ENCODE data around the gene CALHM1. TPM values are rescaled to one million over a fixed set of nuclear protein-coding genes. Genes with fewer than 3 reads are reported as not detected.
"Not testable (repeated sequence)": the region's sequence is repeated elsewhere in the genome, so short reads cannot be mapped to it uniquely, and the experiment has no call there.

CALHM1 gene
- total RNA-seq, 2 donors from 2014 or later = not detected

DNA sequence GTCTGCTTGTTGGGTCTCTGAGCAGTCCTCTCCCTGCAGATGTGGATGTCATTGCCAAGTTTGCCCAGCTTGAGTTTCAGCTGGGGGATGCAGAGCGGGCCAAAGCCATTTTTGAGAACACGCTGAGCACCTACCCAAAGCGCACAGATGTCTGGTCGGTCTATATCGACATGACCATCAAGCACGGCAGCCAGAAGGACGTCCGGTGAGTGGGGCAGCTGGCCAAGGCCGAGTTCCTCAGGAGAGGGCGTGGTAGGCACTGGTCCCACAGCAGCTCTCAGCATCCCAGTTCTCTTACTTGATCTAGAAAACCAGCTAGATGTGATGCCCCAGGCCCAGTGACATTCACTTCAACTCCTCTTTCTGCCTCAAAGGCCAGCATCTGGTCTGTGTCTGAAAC is 14.2 kb downstream of the CALHM1 start:
- no peak for DNase-seq
- intact Hi-C loops (cut with DNase I, micrococcal nuclease) = no loop called here
- ATAC-seq = no peak

DNA sequence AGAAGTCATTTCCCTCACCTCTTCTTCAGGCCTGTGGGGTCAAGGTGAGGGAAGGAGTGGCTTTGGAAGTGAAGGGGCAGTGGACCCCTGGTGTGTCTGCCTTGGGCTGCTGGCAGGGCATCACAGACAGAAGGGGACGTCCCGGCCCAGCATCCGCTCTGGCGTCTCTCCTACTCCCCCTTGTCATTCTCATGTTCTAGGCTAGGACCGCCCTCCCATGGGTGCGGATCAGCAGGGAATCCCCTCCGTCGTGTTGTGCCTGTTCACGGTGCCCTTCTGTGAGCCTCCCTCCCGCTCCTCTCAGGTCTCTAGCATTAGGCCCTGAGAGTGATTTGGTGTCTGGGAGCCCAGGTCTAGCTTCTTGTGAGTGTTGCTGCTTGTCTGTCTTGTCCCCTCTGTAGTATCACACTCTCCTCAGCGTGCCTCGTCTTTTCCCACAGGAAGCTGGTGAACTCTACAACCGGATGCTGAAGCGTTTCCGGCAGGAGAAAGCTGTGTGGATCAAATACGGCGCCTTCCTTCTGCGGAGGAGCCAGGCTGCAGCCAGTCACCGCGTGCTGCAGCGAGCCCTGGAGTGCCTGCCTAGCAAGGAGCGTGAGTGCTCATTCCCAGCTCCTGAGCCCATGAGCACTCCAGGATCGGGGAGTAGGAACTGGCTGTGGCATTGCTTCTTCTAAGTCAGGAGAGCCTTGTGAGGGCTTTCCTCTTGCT is 15.1 kb downstream of the CALHM1 start:
- intact Hi-C loops (cut with DNase I, micrococcal nuclease) = no loop called here
- ATAC-seq (no peak), DNase-seq (no peak)

DNA sequence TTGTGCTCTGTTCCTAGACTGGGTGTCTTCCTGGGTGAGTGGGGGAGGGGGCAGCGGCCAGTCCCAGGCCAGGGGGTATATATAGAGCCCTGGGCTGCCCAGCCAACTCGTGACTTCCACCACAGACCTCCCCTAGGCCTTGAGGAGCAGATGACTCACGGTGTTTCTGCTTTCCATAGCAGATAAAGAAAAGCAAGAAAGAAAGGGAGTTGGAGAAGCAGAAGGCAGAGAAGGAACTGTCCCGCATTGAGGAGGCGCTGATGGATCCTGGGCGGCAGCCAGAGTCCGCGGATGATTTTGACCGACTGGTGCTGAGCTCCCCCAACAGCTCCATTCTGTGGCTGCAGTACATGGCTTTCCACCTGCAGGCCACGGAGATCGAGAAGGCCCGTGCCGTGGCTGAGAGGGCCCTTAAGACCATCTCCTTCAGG is 16.7 kb downstream of the CALHM1 start:
- no peak for ATAC-seq
- no peak for DNase-seq
- intact Hi-C loops (cut with DNase I, micrococcal nuclease) = no loop called here

DNA sequence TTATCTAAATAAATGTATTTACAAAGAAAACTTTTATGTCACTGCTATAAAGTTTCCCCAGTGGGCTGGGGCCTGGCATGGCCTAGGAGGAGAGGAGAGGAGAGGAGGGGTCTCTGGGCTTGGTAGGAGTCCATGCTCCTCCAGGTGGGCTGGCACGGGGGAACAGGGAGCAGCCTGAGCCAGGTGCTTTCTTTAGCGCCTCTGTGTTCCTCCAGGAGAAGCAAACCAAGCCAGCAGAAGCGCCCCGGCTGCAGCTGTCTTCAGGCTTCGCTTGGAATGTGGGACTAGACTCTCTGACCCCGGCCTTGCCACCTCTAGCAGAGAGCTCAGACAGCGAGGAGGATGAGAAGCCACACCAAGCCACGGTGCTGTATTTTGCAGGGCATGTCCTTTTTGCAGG is 17.1 kb downstream of the CALHM1 start:
- ATAC-seq (no peak), DNase-seq (no peak)
- intact Hi-C loops (cut with DNase I, micrococcal nuclease) = no loop called here

DNA sequence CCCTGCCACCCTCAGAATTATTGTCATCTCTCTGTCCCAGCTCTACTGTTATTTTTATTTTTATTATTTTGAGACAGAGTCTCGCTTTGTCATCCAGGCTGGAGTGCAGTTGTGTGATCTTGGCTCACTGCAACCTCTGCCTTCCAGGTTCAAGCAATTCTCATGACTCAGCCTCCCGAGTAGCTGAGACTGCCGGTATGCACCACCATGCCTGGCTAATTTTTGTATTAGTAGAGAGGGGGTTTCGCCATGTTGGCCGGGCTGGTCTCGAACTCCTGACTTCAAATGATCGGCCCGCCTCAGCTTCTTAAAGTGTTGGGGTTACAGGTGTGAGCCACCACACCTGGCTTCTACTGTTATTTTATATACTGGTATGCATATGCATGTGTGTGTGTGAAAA is 17.5 kb downstream of the CALHM1 start:
- intact Hi-C loops (cut with DNase I, micrococcal nuclease) = no loop called here
- DNase-seq (no peak), ATAC-seq (no peak)

DNA sequence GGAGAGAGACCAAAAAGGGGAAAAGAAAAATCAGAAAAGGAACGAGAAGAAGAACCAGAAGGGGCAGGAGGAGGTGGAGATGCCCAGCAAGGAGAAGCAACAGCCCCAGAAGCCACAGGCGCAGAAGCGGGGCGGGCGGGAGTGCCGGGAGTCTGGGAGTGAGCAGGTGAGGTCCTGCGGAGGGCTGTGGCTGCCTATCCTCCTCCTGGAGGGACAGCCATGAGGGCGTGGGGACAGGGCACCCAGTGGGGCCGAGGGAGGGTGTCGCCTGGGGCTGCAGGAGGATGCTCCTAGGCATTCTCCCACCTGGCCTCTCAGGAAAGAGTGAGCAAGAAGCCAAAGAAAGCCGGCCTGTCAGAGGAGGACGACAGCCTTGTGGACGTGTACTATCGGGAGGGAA is 18.3 kb downstream of the CALHM1 start:
- ATAC-seq (no peak), DNase-seq (no peak)
- intact Hi-C loops (cut with DNase I, micrococcal nuclease) = no loop called here

DNA sequence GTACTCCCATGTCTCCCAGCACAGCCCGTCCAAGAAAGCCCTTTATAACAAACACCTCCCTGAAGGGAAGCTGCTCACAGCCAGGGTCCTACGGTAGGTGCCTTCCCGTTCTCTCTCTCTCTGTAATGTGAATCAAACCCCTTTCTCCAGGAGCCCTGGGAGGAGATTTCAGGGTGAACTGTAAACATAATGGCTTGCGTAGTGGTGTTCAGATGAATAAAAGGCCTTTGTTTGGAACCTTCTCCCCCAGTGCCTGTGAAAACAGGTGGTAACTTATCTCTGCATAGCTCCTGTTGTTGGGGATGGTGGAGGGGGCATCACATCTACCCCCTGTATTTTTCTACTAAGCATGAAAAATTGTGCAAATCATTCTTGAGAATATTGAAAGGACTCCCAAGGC is 18.9 kb downstream of the CALHM1 start:
- intact Hi-C loops (cut with DNase I, micrococcal nuclease) = no loop called here
- no peak for DNase-seq
- ATAC-seq = no peak

DNA sequence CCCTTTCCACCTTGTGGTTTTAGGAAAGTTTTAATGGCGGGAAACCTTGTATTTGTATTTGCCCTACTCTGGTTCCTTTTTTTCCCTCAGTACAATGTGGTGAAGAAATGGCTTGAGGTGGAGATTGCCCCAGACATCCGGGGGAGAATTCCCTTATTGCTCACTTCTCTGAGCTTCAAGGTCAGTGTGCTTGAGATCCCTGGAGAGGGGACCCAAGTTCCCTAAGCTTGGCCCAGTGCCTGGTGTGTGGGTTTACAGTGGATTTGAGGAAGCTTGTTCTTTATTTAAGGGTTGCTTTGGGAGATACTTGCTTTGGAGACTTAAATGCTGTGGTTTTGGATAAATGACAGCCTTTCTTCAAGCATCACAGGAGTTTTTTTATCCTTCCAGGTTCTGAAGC is 24.8 kb downstream of the CALHM1 start:
- intact Hi-C loops (cut with DNase I, micrococcal nuclease) = no loop called here
- DNase-seq = no peak
- ATAC-seq = no peak

DNA sequence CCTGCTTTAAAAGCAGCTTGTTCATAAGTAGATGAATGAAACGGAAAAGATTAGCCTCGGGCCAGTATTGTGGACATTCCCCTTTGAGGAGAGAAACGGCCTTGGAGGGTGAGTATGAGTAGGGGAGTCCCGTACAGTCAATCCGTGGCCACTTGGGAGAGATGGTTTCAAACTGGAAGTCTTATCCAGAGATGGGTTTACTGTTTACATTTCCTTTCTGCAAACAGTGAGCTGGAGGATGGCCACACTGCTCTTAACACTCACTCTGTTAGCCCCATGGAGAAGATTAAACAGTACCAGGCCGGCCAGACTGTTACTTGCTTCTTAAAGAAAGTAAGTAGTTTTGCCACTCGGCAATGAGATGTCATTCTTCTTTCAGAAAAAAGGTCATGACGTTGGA is 26.8 kb downstream of the CALHM1 start:
- DNase-seq (no peak), ATAC-seq (no peak)
- intact Hi-C loops (cut with DNase I, micrococcal nuclease) = no loop called here

DNA sequence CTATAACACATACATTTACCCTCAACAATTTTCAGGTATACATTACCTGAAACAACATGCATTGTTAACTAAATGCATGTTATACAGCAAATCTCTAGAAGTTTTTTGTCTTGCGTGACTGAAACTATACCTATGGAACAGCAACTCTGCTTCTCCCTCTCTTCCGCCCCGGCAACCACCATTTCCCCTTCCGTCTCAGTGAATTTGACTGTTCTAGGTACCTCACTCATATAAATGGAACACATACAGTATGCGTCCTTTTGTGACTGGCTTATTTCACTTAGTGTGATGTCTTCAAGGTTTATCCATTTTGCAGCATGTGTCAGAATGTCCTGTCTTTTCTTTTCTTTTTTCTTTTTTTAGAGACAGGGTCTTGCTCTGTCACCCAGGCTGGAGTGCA is 29.1 kb downstream of the CALHM1 start:
- DNase-seq (no peak), ATAC-seq (no peak)
- intact Hi-C loops (cut with DNase I, micrococcal nuclease) = no loop called here

DNA sequence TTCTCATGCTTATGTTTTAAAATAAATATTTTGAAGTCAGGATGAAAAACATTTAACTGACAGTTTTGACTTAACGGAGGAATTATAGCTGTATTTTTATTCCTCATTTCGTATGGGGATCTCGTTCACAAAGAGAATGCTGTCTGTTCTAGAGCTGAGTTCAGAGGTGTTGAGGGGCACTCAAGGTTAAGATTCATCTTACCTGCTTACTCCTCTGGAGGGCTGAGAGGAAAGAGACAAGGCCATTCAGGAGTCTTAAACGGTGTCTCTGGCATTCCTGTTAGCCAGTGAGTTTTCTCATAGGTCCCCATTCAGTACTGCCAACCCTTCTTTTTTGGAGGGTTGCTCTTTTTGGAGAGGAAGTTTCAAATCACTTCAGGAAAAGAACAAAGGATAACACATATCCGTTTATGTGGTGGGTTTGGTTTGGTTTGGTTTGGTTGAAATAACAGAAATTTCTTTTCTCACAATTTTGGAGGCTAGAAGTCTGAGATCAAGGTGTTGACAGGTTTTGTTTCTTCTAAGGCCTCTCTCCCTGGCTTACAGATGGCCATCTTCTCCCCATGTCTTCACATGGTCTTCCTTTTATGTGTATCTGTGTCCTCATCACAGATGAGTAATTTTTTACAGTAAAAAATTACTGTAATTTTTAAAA is 29.6 kb downstream of the CALHM1 start:
- intact Hi-C loops (cut with DNase I, micrococcal nuclease) = no loop called here
- ATAC-seq = no peak
- DNase-seq = no peak

DNA sequence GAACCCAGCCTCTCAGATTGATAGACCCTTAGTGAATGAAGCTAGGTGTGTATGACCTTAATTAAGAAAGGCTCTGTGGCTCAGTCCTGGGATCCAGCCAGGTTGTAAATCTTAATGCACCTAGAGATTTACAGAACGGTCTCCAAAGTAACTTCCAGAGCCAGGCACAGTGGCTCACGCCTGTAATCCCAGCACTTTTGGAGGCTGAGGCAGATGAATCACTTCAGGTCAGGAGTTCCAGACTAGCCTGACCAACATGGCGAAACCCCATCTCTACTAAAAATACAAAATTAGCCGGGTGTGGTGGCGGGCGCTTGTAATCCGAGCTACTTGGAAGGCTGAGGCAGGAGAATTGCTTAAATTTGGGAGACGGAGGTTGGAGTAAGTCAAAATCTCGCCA is 30.8 kb downstream of the CALHM1 start:
- DNase-seq = no peak
- ATAC-seq = no peak
- intact Hi-C loops (cut with DNase I, micrococcal nuclease) = no loop called here

DNA sequence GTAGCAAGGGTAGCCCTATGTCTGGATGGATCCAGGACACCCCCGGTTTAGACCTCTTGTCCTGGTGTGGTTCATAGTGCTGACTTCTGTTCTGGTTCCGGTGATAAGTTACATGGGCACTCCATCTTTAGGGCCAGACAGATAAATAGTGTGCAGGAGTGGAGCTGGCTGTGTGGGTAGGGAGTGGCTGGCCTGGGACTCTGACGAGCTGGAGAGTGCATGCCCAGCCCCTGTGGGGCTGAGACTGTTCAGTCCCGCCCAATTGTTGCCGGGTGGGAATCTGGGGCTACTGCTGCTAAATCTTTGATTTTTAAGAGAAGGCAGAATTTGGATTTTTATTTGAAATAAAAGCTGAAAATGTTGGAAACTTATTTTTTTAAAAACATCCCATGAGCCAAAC is 35.0 kb downstream of the CALHM1 start:
- intact Hi-C loops (cut with DNase I, micrococcal nuclease) = no loop called here
- no peak for ATAC-seq
- DNase-seq = no peak

DNA sequence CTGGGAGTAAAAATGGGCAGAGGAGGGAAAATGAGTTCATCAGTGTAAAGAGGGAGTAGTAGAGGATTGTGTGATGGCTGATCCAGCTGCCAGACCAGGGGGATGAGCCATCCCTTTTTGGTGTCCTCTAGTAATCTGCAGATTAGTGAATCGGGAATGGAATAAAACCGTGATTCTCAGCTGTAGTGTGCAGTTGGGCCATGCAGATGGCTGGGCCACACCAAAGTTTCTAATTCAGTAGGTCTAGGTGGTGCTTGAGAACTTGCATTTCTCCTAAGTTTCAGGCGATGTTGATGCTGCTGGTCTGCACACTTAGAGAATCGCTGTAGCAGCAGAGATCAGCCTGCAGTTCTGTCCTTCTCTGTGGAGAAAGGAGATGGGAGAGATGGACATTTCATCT is 39.6 kb downstream of the CALHM1 start:
- intact Hi-C loops (cut with DNase I, micrococcal nuclease) = loop anchor here (5.0 kb wide), 2 partner anchors 63 to 68 kb away; no protein-coding TSS in a partner anchor
- no peak for ATAC-seq
- DNase-seq = no peak

DNA sequence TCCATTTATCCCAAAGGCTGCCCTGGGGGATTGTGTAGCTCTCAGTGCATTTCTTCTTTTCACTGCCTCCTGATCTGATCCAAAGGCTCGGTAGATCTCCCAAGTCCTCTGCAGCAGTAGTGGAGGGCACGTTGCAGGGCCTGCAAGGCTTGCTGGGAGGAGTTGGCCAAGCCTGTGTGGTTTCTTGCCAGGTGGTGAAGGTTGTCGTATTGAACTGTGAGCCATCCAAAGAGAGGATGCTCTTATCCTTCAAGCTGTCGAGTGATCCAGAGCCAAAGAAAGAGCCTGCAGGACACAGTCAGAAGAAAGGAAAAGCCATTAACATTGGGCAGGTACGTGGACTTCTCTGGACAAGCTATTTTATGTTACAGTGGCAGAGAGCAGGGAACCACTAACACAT is 41.1 kb downstream of the CALHM1 start:
- intact Hi-C loops (cut with DNase I, micrococcal nuclease) = loop anchor here (5.0 kb wide), 2 partner anchors 65 to 70 kb away; no protein-coding TSS in a partner anchor
- ATAC-seq (no peak), DNase-seq (no peak)

DNA sequence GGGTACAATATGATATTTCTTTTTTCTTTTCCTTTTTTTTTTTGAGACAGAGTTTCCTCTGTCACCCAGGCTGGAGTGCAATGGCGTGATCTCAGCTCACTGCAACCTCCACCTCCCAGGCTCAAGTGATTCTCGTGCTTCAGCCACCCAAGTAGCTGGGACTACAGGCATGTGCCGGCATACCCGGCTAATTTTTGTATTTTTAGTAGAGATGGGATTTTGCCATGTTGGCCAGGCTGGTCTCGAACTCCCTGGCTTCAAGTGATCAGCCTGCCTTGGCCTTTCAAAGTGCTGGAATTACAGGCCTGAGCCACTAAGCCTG is 41.6 kb downstream of the CALHM1 start:
- DNase-seq, ATAC-seq: not testable (repeated sequence)
- intact Hi-C loops (cut with DNase I, micrococcal nuclease) = loop anchor here (5.0 kb wide), 2 partner anchors 65 to 70 kb away; no protein-coding TSS in a partner anchor

DNA sequence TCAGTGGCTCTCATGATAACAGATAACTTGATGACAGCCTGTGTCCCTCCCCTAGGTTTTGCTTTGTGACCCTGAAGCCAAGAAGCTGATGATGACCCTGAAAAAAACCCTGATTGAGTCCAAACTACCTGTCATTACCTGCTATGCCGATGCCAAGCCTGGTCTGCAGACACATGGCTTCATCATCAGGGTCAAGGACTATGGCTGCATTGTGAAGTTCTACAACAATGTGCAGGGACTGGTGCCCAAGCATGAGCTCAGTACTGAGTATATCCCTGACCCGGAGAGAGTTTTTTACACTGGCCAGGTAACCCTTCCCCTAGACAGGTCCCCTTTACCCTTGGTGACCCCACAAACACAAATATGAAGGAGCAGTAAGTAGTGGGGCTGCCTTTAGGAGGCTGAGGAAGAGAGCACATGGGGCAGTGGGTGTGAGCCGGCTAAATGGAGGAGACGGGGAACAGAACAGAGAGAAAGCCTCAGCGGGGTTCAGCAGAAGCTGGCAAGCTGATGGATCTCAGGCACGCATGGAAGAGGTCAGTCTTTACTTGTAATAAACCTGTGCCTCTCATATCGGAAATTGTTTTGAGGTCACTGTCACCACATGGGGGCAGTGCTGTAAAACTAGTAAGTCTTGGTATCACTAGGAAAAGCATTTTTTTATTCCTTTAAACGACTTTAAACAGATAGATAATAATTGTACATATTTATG is 42.1 kb downstream of the CALHM1 start:
- peak; percentile 40 to 81 for DNase-seq
- intact Hi-C loops (cut with DNase I, micrococcal nuclease) = loop anchor here (5.0 kb wide), 2 partner anchors 66 to 71 kb away; no protein-coding TSS in a partner anchor
- ATAC-seq = peak; percentile 68

DNA sequence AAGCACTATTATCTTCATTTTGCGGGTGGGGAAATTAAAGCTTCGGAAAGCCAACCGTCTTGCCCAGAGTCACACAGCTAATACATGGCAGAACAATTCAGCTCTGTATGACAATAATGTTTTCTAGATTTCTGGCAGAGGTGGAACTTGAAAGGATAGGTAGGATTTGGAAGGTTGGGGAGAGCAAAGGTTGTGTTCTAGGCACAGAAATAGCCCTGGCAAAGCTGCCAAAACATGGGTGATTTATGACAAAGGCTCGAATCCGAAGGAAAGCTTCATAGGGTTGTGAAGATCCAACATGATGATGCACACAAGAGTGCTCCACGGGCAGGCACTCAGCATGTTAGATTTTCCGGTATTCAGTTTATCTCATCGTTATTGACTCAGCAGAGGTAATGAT is 43.1 kb downstream of the CALHM1 start:
- no peak for DNase-seq
- intact Hi-C loops (cut with DNase I, micrococcal nuclease) = loop anchor here (5.0 kb wide), 2 partner anchors 67 to 72 kb away; no protein-coding TSS in a partner anchor
- no peak for ATAC-seq

DNA sequence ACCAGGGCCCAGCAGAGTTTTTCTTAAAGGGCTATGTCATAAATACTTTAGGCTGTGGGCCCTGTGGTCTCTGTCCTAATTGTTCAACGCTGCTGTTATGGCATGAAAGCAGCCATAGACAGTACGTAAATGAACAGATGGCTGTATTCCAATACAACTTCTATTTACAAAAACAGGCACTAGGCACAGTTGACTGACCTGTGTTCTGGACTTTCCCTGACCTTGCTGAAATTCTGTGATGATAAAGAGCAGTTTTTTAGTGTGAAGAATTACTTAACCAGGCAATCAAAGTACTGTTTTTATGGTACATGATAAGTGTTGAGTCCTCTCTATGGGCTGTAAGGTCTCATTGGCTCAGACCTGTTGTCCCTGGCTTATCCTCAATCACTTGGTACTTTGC is 45.1 kb downstream of the CALHM1 start:
- ATAC-seq (no peak), DNase-seq (no peak)
- intact Hi-C loops (cut with DNase I, micrococcal nuclease) = no loop called here

Data from left colon (tissue), 2 donors.